ENCODE measurements around the gene POF1B.
"Not testable (repeated sequence)": the region's sequence is repeated elsewhere in the genome, so short reads cannot be mapped to it uniquely, and the experiment has no call there.

Gene POF1B

DNA sequence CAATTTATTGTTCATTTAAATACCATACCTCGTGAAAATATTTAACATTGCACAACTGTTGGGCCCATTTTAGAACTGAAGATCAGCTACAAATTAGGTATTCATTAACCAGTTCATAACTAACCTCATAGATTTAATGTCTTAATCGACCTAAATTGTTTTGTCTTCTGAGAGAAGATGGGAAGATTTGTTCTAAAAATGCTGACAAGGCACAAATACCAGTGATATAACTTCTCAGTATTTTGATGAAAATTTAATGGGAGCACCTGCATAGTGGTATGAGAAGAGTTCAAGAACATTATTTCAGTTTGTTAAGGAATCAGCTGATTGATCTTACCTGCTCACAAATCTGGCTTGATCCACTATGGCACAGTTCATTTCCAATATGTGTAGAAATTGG is 33.9 kb downstream of the POF1B start:
- ATAC-seq = no peak
- TF ChIP-seq TCF4 (CRISPR knock-in tag; IDR thresholded peaks at IDR 0.05; ENCODE audit: borderline replicate concordance) = no peak
- TF ChIP-seq ZNF8 (CRISPR knock-in tag; IDR thresholded peaks at IDR 0.05) = no peak
- no peak for TF ChIP-seq SNAI2 (CRISPR knock-in tag; IDR thresholded peaks at IDR 0.05)
- TF ChIP-seq ZNF70 (CRISPR knock-in tag; IDR thresholded peaks at IDR 0.05) = no peak
- no peak for TF ChIP-seq OSR1 (CRISPR knock-in tag; IDR thresholded peaks at IDR 0.05)
- TF ChIP-seq, protein P1, sequence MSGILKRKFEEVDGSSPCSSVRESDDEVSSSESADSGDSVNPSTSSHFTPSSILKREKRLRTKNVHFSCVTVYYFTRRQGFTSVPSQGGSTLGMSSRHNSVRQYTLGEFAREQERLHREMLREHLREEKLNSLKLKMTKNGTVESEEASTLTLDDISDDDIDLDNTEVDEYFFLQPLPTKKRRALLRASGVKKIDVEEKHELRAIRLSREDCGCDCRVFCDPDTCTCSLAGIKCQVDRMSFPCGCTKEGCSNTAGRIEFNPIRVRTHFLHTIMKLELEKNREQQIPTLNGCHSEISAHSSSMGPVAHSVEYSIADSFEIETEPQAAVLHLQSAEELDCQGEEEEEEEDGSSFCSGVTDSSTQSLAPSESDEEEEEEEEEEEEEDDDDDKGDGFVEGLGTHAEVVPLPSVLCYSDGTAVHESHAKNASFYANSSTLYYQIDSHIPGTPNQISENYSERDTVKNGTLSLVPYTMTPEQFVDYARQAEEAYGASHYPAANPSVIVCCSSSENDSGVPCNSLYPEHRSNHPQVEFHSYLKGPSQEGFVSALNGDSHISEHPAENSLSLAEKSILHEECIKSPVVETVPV (CRISPR knock-in tag; IDR thresholded peaks at IDR 0.05) = no peak
- TF ChIP-seq ZC3H10 (CRISPR knock-in tag; IDR thresholded peaks at IDR 0.05) = no peak
- TF ChIP-seq BACH2 (CRISPR knock-in tag; IDR thresholded peaks at IDR 0.05; ENCODE audit: borderline replicate concordance) = no peak
- no peak for TF ChIP-seq PPARA (CRISPR knock-in tag; IDR thresholded peaks at IDR 0.05; ENCODE audit: borderline replicate concordance)
- TF ChIP-seq, protein P2, sequence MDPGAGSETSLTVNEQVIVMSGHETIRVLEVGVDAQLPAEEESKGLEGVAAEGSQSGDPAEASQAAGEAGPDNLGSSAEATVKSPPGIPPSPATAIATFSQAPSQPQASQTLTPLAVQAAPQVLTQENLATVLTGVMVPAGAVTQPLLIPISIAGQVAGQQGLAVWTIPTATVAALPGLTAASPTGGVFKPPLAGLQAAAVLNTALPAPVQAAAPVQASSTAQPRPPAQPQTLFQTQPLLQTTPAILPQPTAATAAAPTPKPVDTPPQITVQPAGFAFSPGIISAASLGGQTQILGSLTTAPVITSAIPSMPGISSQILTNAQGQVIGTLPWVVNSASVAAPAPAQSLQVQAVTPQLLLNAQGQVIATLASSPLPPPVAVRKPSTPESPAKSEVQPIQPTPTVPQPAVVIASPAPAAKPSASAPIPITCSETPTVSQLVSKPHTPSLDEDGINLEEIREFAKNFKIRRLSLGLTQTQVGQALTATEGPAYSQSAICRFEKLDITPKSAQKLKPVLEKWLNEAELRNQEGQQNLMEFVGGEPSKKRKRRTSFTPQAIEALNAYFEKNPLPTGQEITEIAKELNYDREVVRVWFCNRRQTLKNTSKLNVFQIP (CRISPR knock-in tag; IDR thresholded peaks at IDR 0.05; ENCODE audit: borderline replicate concordance, low read depth) = no peak
- TF ChIP-seq ARNTL (CRISPR knock-in tag; IDR thresholded peaks at IDR 0.05; ENCODE audit: borderline replicate concordance, low read depth) = no peak
- no peak for TF ChIP-seq ZNF565 (CRISPR knock-in tag; conservative IDR thresholded peaks at IDR 0.05; ENCODE audit: low read depth)
- TF ChIP-seq, protein P3, sequence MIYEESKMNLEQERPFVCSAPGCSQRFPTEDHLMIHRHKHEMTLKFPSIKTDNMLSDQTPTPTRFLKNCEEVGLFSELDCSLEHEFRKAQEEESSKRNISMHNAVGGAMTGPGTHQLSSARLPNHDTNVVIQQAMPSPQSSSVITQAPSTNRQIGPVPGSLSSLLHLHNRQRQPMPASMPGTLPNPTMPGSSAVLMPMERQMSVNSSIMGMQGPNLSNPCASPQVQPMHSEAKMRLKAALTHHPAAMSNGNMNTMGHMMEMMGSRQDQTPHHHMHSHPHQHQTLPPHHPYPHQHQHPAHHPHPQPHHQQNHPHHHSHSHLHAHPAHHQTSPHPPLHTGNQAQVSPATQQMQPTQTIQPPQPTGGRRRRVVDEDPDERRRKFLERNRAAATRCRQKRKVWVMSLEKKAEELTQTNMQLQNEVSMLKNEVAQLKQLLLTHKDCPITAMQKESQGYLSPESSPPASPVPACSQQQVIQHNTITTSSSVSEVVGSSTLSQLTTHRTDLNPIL (CRISPR knock-in tag; IDR thresholded peaks at IDR 0.05; ENCODE audit: low read depth) = no peak
- TF ChIP-seq ZFP30 (CRISPR knock-in tag; IDR thresholded peaks at IDR 0.05) = no peak
- TF ChIP-seq, protein P4, sequence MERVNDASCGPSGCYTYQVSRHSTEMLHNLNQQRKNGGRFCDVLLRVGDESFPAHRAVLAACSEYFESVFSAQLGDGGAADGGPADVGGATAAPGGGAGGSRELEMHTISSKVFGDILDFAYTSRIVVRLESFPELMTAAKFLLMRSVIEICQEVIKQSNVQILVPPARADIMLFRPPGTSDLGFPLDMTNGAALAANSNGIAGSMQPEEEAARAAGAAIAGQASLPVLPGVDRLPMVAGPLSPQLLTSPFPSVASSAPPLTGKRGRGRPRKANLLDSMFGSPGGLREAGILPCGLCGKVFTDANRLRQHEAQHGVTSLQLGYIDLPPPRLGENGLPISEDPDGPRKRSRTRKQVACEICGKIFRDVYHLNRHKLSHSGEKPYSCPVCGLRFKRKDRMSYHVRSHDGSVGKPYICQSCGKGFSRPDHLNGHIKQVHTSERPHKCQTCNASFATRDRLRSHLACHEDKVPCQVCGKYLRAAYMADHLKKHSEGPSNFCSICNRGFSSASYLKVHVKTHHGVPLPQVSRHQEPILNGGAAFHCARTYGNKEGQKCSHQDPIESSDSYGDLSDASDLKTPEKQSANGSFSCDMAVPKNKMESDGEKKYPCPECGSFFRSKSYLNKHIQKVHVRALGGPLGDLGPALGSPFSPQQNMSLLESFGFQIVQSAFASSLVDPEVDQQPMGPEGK (CRISPR knock-in tag; IDR thresholded peaks at IDR 0.05; ENCODE audit: borderline replicate concordance) = no peak
- no peak for TF ChIP-seq TOX (CRISPR knock-in tag; IDR thresholded peaks at IDR 0.05; ENCODE audit: borderline replicate concordance)
- TF ChIP-seq GLIS3 (CRISPR knock-in tag; IDR thresholded peaks at IDR 0.05) = no peak
- no peak for TF ChIP-seq ESRRG (CRISPR knock-in tag; IDR thresholded peaks at IDR 0.05)
- TF ChIP-seq RARB (CRISPR knock-in tag; IDR thresholded peaks at IDR 0.05) = no peak
- no peak for TF ChIP-seq CSDC2 (CRISPR knock-in tag; IDR thresholded peaks at IDR 0.05)

DNA sequence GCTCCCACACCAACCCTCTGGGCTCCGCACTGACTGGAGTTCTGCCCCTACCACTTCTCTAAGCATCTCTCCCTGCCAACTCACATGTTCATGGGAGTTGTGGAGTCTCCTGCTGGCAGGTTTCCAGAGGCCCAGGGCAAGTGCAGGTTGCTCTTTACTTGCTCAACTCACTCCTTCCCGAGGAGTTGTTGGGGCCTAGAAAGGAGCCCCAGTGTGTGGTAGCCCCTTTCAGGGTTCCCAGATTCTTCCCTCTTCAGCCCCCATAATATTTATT is 52.5 kb downstream of the POF1B start:
- no peak for ATAC-seq
- TF ChIP-seq ARNTL (CRISPR knock-in tag; IDR thresholded peaks at IDR 0.05; ENCODE audit: borderline replicate concordance, low read depth) = no peak
- TF ChIP-seq ZNF8 (CRISPR knock-in tag; IDR thresholded peaks at IDR 0.05) = no peak

DNA sequence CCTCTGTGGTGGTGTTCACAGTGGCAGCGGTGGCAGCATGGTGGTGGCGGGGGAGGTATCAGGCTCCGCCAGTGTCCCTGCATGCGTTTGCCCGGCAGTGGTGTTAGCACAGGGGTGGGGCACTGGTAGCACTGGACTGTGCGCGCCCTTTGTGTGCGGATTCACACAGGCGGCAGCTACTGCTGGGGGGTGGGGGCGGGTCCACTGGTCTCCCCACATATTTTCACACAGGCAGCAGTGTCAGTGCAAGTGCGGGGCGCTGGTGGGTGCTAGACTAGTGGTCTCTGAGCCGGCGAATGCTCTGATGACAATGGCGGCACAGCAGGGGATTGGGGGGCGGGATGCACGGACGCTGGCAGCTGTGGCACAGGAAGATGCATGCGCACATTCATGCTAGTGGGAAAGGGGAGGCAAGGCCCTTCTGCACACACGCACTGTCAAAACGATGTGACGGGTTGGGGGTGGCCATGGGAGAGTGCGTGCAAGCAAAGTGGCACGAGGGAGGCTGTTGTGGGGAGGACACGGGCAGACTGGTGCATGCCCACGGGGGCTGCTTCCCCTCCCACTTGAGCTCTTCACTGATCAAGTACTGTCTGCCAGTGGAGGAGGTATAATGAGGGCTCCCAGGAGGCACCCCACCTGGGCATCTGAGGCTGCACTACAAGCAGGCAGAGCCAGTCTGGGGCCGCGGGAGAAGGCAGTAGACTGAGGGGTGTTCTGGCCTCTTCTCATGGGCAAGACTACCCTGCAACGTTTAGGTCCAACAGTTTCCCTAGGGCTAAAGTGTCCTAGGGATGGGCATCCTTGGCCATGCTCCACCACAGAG is 53.0 kb downstream of the POF1B start:
- no peak for ATAC-seq
- no peak for TF ChIP-seq ZNF8 (CRISPR knock-in tag; IDR thresholded peaks at IDR 0.05)
- no peak for TF ChIP-seq OSR1 (CRISPR knock-in tag; IDR thresholded peaks at IDR 0.05)
- no peak for TF ChIP-seq TOX (CRISPR knock-in tag; IDR thresholded peaks at IDR 0.05; ENCODE audit: borderline replicate concordance)
- TF ChIP-seq RARB (CRISPR knock-in tag; IDR thresholded peaks at IDR 0.05) = no peak
- no peak for TF ChIP-seq ZNF70 (CRISPR knock-in tag; IDR thresholded peaks at IDR 0.05)
- no peak for TF ChIP-seq ZNF565 (CRISPR knock-in tag; conservative IDR thresholded peaks at IDR 0.05; ENCODE audit: low read depth)
- no peak for TF ChIP-seq ZFP3 (CRISPR knock-in tag; IDR thresholded peaks at IDR 0.05)
- no peak for TF ChIP-seq TCF4 (CRISPR knock-in tag; IDR thresholded peaks at IDR 0.05; ENCODE audit: borderline replicate concordance)
- no peak for TF ChIP-seq ISL1 (CRISPR knock-in tag; IDR thresholded peaks at IDR 0.05)
- TF ChIP-seq BACH2 (CRISPR knock-in tag; IDR thresholded peaks at IDR 0.05; ENCODE audit: borderline replicate concordance) = no peak
- no peak for TF ChIP-seq PPARA (CRISPR knock-in tag; IDR thresholded peaks at IDR 0.05; ENCODE audit: borderline replicate concordance)

DNA sequence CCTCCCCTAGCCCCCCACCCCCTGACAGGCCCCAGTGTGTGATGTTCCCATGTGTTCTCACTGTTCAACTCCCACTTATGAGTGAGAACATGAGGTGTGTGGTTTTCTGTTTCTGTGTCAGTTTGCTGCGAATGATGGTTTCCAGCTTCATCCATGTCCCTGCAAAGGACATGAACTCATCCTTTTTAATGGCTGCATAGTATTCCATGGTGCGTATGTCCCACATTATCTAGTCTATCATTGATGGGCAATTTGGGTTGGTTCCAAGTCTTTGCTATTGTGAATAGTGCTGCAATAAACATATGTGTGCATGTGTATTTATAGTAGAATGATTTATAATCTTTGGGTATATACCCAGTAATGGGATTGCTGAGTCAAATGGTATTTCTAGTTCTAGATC is 68.1 kb downstream of the POF1B start:
- not testable (repeated sequence) for ATAC-seq
